Spleen (tissue), 11 donors: Measurements from ENCODE around the gene SMIM31. TPM values are rescaled to one million over a fixed set of nuclear protein-coding genes. Genes with fewer than 3 reads are reported as not detected.

Source experiments
- DNase-seq: peaks from one replicate; pipeline ENCODE4 v3.0.0-alpha.2; 2020
- H3K27ac ChIP-seq, 8 donors: fragments of 200-600 bp; sonication (generic) in 7 of 8; 1 replicate in 4 of 8; 2 replicates in 4 of 8; pipeline versions ENCODE4 v1.5.0 to v1.8.0; 2016 to 2021; ENCODE audit warnings: inconsistent platforms in 4 of 8, mild to moderate bottlenecking in 4 of 8, moderate library complexity in 1 of 8
- H3K27me3 ChIP-seq, 7 donors: fragments of 200-600 bp; sonication (generic) in 6 of 7; replicated peaks in 1 of 7; 1 replicate in 4 of 7; 2 replicates in 3 of 7; pipeline versions ENCODE4 v1.5.0 to v1.8.0; 2016 to 2021; ENCODE audit warnings: inconsistent platforms in 3 of 7, mild to moderate bottlenecking in 1 of 7
- H3K36me3 ChIP-seq, 6 donors: fragments of 200-600 bp; sonication (generic) in 5 of 6; 1 replicate in 4 of 6; 2 replicates in 2 of 6; pipeline versions ENCODE4 v1.5.0 to v1.8.0; 2016 to 2021; ENCODE audit warnings: inconsistent platforms in 2 of 6
- H3K4me1 ChIP-seq, 6 donors: fragments of 200-600 bp; sonication (generic) in 5 of 6; 1 replicate in 3 of 6; 2 replicates in 3 of 6; pipeline versions ENCODE4 v1.5.0 to v1.8.0; 2016 to 2021; ENCODE audit warnings: inconsistent platforms in 3 of 6
- H3K4me3 ChIP-seq, 8 donors: fragments of 200-600 bp; sonication (generic) in 7 of 8; 1 replicate in 4 of 8; 2 replicates in 4 of 8; pipeline versions ENCODE4 v1.5.0 to v1.8.0; 2016 to 2021; ENCODE audit warnings: inconsistent platforms in 4 of 8, mild to moderate bottlenecking in 4 of 8, moderate library complexity in 2 of 8
- H3K9me3 ChIP-seq, 8 donors: fragments of 200-600 bp; sonication (generic) in 7 of 8; 1 replicate in 4 of 8; 2 replicates in 4 of 8; pipeline versions ENCODE4 v1.5.0 to v1.8.0; 2016 to 2021; ENCODE audit warnings: inconsistent platforms in 4 of 8
- POLR2A ChIP-seq, 3 donors: fragments of 450-650 bp; IDR thresholded peaks; one replicate each; pipeline ENCODE4 v1.5.1; 2017; ENCODE audit warnings: antibody characterized with exemption in 3 of 3, mild to moderate bottlenecking in 1 of 3
- POLR2AphosphoS5 ChIP-seq, 3 donors: sonication (generic); formaldehyde crosslinking; IDR thresholded peaks; one replicate each; pipeline ENCODE4 v1.5.1; 2017; ENCODE audit warnings: antibody characterized with exemption in 3 of 3
- whole genome bisulfite sequencing, 5 donors: extraction: QIAGEN DNeasy Blood & Tissue Kit in 3 of 5; methylation state at CpG; one replicate each; pipeline versions ENCODE4 v1.1.5 to v1.1.7; 2013 to 2018; 5-methylcytosine and 5-hydroxymethylcytosine counted together
- intact Hi-C: fragments of 100-400 bp; cut with DNase I; formaldehyde crosslinking; loops from one replicate; pipeline ENCODE4 v1.15.0; 2023; ENCODE audit warnings: low total_unique reads
- polyA plus RNA-seq, 3 donors: library from polyadenylated mRNA; stranded (reverse); fragments of 200-250 nt; gene quantifications; one replicate each; pipeline ENCODE4 v1.2.1, GENCODE V29; 2013
- total RNA-seq, 7 donors: library from RNA; depleted of rRNA in 3 of 7; stranded (reverse); fragments of >200 nt in 3 of 7; fragmentation: NEBNext Ultra II Directional in 4 of 7; extraction: Animal tissue kit (Norgen Biotek cat#: 25700) in 4 of 7; gene quantifications; one replicate each; pipeline versions ENCODE4 v1.1.0 to v1.2.1, GENCODE V29; 2016 to 2021
- TF ChIP-seq, protein P1 (sequence below), 11 experiments: fragments of 200-600 bp in 7 of 11; fragments of 450-650 bp in 4 of 11; sonication (generic) in 4 of 11; IDR thresholded peaks in 8 of 11; conservative IDR thresholded peaks in 3 of 11; 1 replicate in 7 of 11; 2 replicates in 4 of 11; pipeline versions ENCODE4 v1.4.0 to v1.8.0; 2016 to 2021; ENCODE audit warnings: antibody characterized with exemption in 11 of 11, inconsistent platforms in 4 of 11, mild to moderate bottlenecking in 1 of 11
- donor health status: healthy with polysubstance abuse.
- donor health status: DM: no; HTN: no; CAD: no; lungs with moderate emphysema.
- donor health status: DM: no; HTN: no; CAD: no.
- donor health status: Bipolar disorder and iron deficiency.
- donor health status: healthy.
- donor health status: DM: no; HTN: no; CAD: no.
- donor health status: DM: yes; HTN: yes; CAD: no.

SMIM31 gene
- total and polyA plus RNA-seq, 10 donors, result not detected

DNA sequence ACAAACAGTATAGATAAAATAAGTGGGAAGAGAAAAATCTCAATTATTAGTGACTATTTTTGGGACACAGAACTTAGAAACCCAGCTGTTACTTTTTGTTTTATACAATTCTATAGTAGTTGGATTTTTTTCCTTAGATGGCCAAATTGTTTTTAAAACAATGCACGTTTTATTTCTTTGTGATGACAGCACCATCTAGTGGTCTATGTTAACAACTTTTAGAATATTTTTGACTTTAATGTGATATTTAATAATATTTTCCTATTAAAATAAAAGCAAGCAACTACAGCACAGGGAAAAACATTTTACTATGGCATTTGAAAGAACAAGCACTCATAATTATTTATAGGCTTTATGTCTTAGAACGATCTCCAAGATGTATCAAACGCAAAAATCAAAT, 5.6 kb upstream of the SMIM31 start:
- TF ChIP-seq POLR2AphosphoS5 (IDR thresholded peaks at IDR 0.05) (no peak), POLR2A (IDR thresholded peaks at IDR 0.05) (no peak)
- TF ChIP-seq, protein P1, sequence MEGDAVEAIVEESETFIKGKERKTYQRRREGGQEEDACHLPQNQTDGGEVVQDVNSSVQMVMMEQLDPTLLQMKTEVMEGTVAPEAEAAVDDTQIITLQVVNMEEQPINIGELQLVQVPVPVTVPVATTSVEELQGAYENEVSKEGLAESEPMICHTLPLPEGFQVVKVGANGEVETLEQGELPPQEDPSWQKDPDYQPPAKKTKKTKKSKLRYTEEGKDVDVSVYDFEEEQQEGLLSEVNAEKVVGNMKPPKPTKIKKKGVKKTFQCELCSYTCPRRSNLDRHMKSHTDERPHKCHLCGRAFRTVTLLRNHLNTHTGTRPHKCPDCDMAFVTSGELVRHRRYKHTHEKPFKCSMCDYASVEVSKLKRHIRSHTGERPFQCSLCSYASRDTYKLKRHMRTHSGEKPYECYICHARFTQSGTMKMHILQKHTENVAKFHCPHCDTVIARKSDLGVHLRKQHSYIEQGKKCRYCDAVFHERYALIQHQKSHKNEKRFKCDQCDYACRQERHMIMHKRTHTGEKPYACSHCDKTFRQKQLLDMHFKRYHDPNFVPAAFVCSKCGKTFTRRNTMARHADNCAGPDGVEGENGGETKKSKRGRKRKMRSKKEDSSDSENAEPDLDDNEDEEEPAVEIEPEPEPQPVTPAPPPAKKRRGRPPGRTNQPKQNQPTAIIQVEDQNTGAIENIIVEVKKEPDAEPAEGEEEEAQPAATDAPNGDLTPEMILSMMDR (IDR thresholded peaks at IDR 0.05 in 8 of 11, conservative IDR thresholded peaks at IDR 0.05 in 3 of 11), result no peak
- Histone ChIP-seq H3K27me3 (peaks cover 0 to 3% (median 0%) of the 10 kb centered on the region in 7 donors), H3K4me1 (no peaks in the 10 kb centered on the region), H3K9me3 (peaks cover 0 to 14% (median 11%) of the 10 kb centered on the region in 8 donors), H3K36me3 (no peaks in the 10 kb centered on the region), H3K4me3 (no peak overlapping the region), H3K27ac (no peak overlapping the region)
- WGBS, 5 donors, result 56 to 60% (median 59%) methylated on average over 3 of the region's 3 CpGs
- DNase-seq, result no peak
- intact Hi-C loops, result no loop called here

DNA sequence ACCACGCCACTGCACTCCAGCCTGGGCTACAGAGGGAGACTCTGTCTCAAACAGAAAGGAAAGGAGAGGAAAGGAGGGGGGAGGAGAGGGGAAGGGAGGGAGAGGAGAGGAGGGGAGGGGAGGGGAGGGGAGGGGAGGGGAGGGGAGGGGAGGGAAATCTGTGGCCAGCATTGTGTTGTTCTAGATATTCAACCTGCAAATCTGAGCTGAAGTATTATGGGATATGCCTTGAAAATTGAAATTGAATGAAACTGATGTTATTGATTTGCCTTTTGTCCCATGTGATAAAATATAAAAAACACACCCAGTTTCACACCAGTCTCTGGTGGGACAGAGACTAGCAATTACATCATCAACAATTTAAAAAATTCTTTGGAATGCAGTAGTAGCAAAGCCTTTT, 1.5 kb downstream of the SMIM31 start:
- TF ChIP-seq POLR2A (IDR thresholded peaks at IDR 0.05) (no peak), POLR2AphosphoS5 (IDR thresholded peaks at IDR 0.05) (no peak)
- TF ChIP-seq, protein P1 (IDR thresholded peaks at IDR 0.05 in 8 of 11, conservative IDR thresholded peaks at IDR 0.05 in 3 of 11), result no peak

GRCh38 chr4:164756686-164757085, 2.8 kb downstream of the SMIM31 start:
- 61 to 67% (median 65%) methylated on average over 2 of the region's 2 CpGs for WGBS, 5 donors
- peaks cover 0 to 17% (median 12%) of the 10 kb centered on the region in 8 donors for H3K9me3 ChIP-seq
- intact Hi-C loops, result no loop called here
- H3K4me3 ChIP-seq, result no peak overlapping the region
- peaks cover 0 to 5% (median 0%) of the 10 kb centered on the region in 7 donors for H3K27me3 ChIP-seq
- no peaks in the 10 kb centered on the region for H3K36me3 ChIP-seq
- no peak for DNase-seq
- TF ChIP-seq, protein P1 (IDR thresholded peaks at IDR 0.05 in 8 of 11, conservative IDR thresholded peaks at IDR 0.05 in 3 of 11), result no peak
- TF ChIP-seq POLR2A (IDR thresholded peaks at IDR 0.05), result no peak
- no peak for TF ChIP-seq POLR2AphosphoS5 (IDR thresholded peaks at IDR 0.05)
- H3K4me1 ChIP-seq, result no peaks in the 10 kb centered on the region
- H3K27ac ChIP-seq, result no peak overlapping the region

More for the DNA sequence above, 1.5 kb downstream of the SMIM31 start:
- Histone ChIP-seq H3K36me3 (no peaks in the 10 kb centered on the region), H3K4me3 (no peak overlapping the region), H3K4me1 (no peaks in the 10 kb centered on the region), H3K27ac (no peak overlapping the region), H3K9me3 (peaks cover 0 to 17% (median 12%) of the 10 kb centered on the region in 8 donors), H3K27me3 (no peaks in the 10 kb centered on the region)
- intact Hi-C loops, result no loop called here
- 67 to 100% (median 78%) methylated on average over 1 of the region's 1 CpG for WGBS, 5 donors
- DNase-seq, result no peak

DNA sequence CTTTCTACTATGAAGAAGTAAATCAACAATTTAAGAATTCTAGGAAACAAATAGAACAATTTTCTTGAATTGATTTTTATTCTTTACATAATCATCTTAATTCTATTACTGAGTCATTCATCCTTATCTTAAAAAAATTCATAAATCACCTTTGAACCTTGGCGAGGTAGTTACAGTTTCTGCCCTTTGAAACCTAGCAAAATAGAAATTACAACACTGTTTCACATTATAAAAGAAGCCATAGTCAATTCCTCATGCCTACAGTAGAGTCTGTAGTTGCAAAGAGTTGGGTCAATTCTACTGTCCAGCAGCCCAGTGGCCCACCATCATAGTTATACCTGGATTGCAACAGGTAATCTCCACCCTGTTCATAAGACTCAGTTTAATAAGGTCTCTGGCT, 7.3 kb downstream of the SMIM31 start:
- Histone ChIP-seq H3K9me3 (no peaks in the 10 kb centered on the region), H3K4me1 (no peaks in the 10 kb centered on the region), H3K4me3 (no peak overlapping the region), H3K36me3 (no peaks in the 10 kb centered on the region), H3K27me3 (peaks cover 0 to 10% (median 0%) of the 10 kb centered on the region in 7 donors), H3K27ac (no peak overlapping the region)
- TF ChIP-seq POLR2AphosphoS5 (IDR thresholded peaks at IDR 0.05) (no peak), POLR2A (IDR thresholded peaks at IDR 0.05) (no peak)
- TF ChIP-seq, protein P1 (IDR thresholded peaks at IDR 0.05 in 8 of 11, conservative IDR thresholded peaks at IDR 0.05 in 3 of 11), result no peak
- no peak for DNase-seq
- intact Hi-C loops, result no loop called here
- 63 to 83% (median 70%) methylated on average over 1 of the region's 1 CpG for WGBS, 5 donors
